ENCODE data around the gene STRIP2. TPM values are rescaled to one million over a fixed set of nuclear protein-coding genes. Genes with fewer than 3 reads are reported as not detected.
"Not testable (repeated sequence)": the region's sequence is repeated elsewhere in the genome, so short reads cannot be mapped to it uniquely, and the experiment has no call there.

Gene STRIP2
- polyA plus RNA-seq, 1 donor (not counting 4 experiments of a cell fraction or from before 2014, with no cell fraction given), result 12.5 TPM

- Histone ChIP-seq H4K20me1 (ENCODE audit: control insufficient read depth, extremely low read depth, insufficient read depth, low read length) (no peaks in the 10 kb centered on the region), H3K27ac (ENCODE audit: control insufficient read depth, insufficient read depth, low read length) (no peak overlapping the region), H3K4me1 (ENCODE audit: control insufficient read depth, extremely low read depth, insufficient read depth, low read length) (peaks cover 18% of the 10 kb centered on the region), H3K9me3 (ENCODE audit: control insufficient read depth, low read depth, low read length) (no peaks in the 10 kb centered on the region), H2AFZ (ENCODE audit: control insufficient read depth, low read length) (no peak overlapping the region), H3K9ac (ENCODE audit: control insufficient read depth, extremely low read depth, insufficient read depth, low read length) (no peak overlapping the region), H3K9me1 (ENCODE audit: control insufficient read depth, extremely low read depth, insufficient read depth, low read length) (no peaks in the 10 kb centered on the region), H3K79me2 (ENCODE audit: control insufficient read depth, insufficient read depth, low read length) (no peaks in the 10 kb centered on the region), H3K36me3 (ENCODE audit: control insufficient read depth in 2 of 2, extremely low read depth in 1 of 2, insufficient read depth in 2 of 2, low read length in 2 of 2) (no peaks in the 10 kb centered on the region), H3K4me2 (ENCODE audit: control insufficient read depth, extremely low read depth, insufficient read depth, low read depth, low read length) (no peak overlapping the region), H3K27me3 (ENCODE audit: control insufficient read depth, extremely low read depth, insufficient read depth, low read length) (no peaks in the 10 kb centered on the region), H3K4me3 (ENCODE audit: control insufficient read depth in 2 of 3, extremely low read depth in 1 of 3, insufficient read depth in 2 of 3, low read depth in 1 of 3, low read length in 3 of 3) (no peak overlapping the region)
- dilution Hi-C loops (cut with MboI; ENCODE audit: extremely low pct_ligation_motif_present, low sequenced_read_pairs), result no loop called here
- TF ChIP-seq CTCF (optimal IDR thresholded peaks at IDR 0.05 in 1 of 3, IDR thresholded peaks at IDR 0.05 in 1 of 3, conservative IDR thresholded peaks at IDR 0.05 in 1 of 3; ENCODE audit: extremely low read depth in 1 of 3, insufficient read depth in 2 of 3, low read length in 3 of 3) (no peak), EZH2 (IDR thresholded peaks at IDR 0.05; ENCODE audit: low read length) (no peak)
- no peak for FAIRE-seq
- no peak for DNase-seq (ENCODE audit: low read depth, low spot score)
These were observed 98.1 kb downstream of the STRIP2 start for GRCh38 chr7:129532375-129532774.

GRCh38 chr7:129534558-129535274 lies 100.5 kb downstream of the STRIP2 start:
- H4K20me1 ChIP-seq (ENCODE audit: control insufficient read depth, extremely low read depth, insufficient read depth, low read length); H3K27me3 ChIP-seq (ENCODE audit: control insufficient read depth, extremely low read depth, insufficient read depth, low read length); dilution Hi-C loops (cut with MboI; ENCODE audit: extremely low pct_ligation_motif_present, low sequenced_read_pairs); H3K27ac ChIP-seq (ENCODE audit: control insufficient read depth, insufficient read depth, low read length); H3K9me3 ChIP-seq (ENCODE audit: control insufficient read depth, low read depth, low read length); DNase-seq (ENCODE audit: low read depth, low spot score); H3K9me1 ChIP-seq (ENCODE audit: control insufficient read depth, extremely low read depth, insufficient read depth, low read length); H3K4me3 ChIP-seq (ENCODE audit: control insufficient read depth in 2 of 3, extremely low read depth in 1 of 3, insufficient read depth in 2 of 3, low read depth in 1 of 3, low read length in 3 of 3); H3K79me2 ChIP-seq (ENCODE audit: control insufficient read depth, insufficient read depth, low read length); H3K36me3 ChIP-seq (ENCODE audit: control insufficient read depth in 2 of 2, extremely low read depth in 1 of 2, insufficient read depth in 2 of 2, low read length in 2 of 2); H3K9ac ChIP-seq (ENCODE audit: control insufficient read depth, extremely low read depth, insufficient read depth, low read length); FAIRE-seq; H2AFZ ChIP-seq (ENCODE audit: control insufficient read depth, low read length); H3K4me2 ChIP-seq (ENCODE audit: control insufficient read depth, extremely low read depth, insufficient read depth, low read depth, low read length): not testable (repeated sequence)
- H3K4me1 ChIP-seq (ENCODE audit: control insufficient read depth, extremely low read depth, insufficient read depth, low read length), result peaks cover 18% of the 10 kb centered on the region

- no peaks in the 10 kb centered on the region for H3K79me2 ChIP-seq (ENCODE audit: control insufficient read depth, insufficient read depth, low read length)
- FAIRE-seq (no peak), DNase-seq (ENCODE audit: low read depth, low spot score) (no peak)
- no peaks in the 10 kb centered on the region for H3K9me1 ChIP-seq (ENCODE audit: control insufficient read depth, extremely low read depth, insufficient read depth, low read length)
- no peaks in the 10 kb centered on the region for H3K36me3 ChIP-seq (ENCODE audit: control insufficient read depth in 2 of 2, extremely low read depth in 1 of 2, insufficient read depth in 2 of 2, low read length in 2 of 2)
- no peak overlapping the region for H3K9ac ChIP-seq (ENCODE audit: control insufficient read depth, extremely low read depth, insufficient read depth, low read length)
- H3K9me3 ChIP-seq (ENCODE audit: control insufficient read depth, low read depth, low read length), result no peaks in the 10 kb centered on the region
- no peak overlapping the region for H3K4me3 ChIP-seq (ENCODE audit: control insufficient read depth in 2 of 3, extremely low read depth in 1 of 3, insufficient read depth in 2 of 3, low read depth in 1 of 3, low read length in 3 of 3)
- peaks cover 10% of the 10 kb centered on the region for H3K4me1 ChIP-seq (ENCODE audit: control insufficient read depth, extremely low read depth, insufficient read depth, low read length)
- H2AFZ ChIP-seq (ENCODE audit: control insufficient read depth, low read length), result no peak overlapping the region
- TF ChIP-seq CTCF (optimal IDR thresholded peaks at IDR 0.05 in 1 of 3, IDR thresholded peaks at IDR 0.05 in 1 of 3, conservative IDR thresholded peaks at IDR 0.05 in 1 of 3; ENCODE audit: extremely low read depth in 1 of 3, insufficient read depth in 2 of 3, low read length in 3 of 3) (no peak), EZH2 (IDR thresholded peaks at IDR 0.05; ENCODE audit: low read length) (no peak)
- H4K20me1 ChIP-seq (ENCODE audit: control insufficient read depth, extremely low read depth, insufficient read depth, low read length), result no peaks in the 10 kb centered on the region
- H3K27ac ChIP-seq (ENCODE audit: control insufficient read depth, insufficient read depth, low read length), result no peak overlapping the region
- no peak overlapping the region for H3K4me2 ChIP-seq (ENCODE audit: control insufficient read depth, extremely low read depth, insufficient read depth, low read depth, low read length)
- dilution Hi-C loops (cut with MboI; ENCODE audit: extremely low pct_ligation_motif_present, low sequenced_read_pairs), result no loop called here
- H3K27me3 ChIP-seq (ENCODE audit: control insufficient read depth, extremely low read depth, insufficient read depth, low read length), result no peaks in the 10 kb centered on the region
These were observed 101.7 kb downstream of the STRIP2 start for GRCh38 chr7:129535896-129536295.
